Kidney (tissue), 14 donors: Measurements from ENCODE around the gene LMAN2. TPM values are rescaled to one million over a fixed set of nuclear protein-coding genes. Genes with fewer than 3 reads are reported as not detected.

Experiments used
- DNase-seq, 5 donors: peaks; one replicate each; pipeline ENCODE4 v3.0.0-alpha.2; 2013 to 2020
- FAIRE-seq: peaks from 2 replicates; lab custom pipeline; 2012; peaks lifted over from hg19 to GRCh38; lab: Jason Lieb, UNC
- H3K27ac ChIP-seq, 2 donors: one replicate each; pipeline ENCODE4 v1.7.0; 2013; ENCODE audit warnings: low read depth in 2 of 2, low read length in 2 of 2, inconsistent platforms in 1 of 2
- H3K27me3 ChIP-seq: one replicate; pipeline ENCODE4 v1.7.1; 2013; ENCODE audit warnings: low read length, inconsistent platforms; ENCODE audit not compliant: control insufficient read depth, insufficient read depth
- H3K36me3 ChIP-seq, 3 donors: one replicate each; pipeline versions ENCODE4 v1.7.0 to v1.7.1; 2013; ENCODE audit warnings: low read length in 3 of 3, control low read depth in 1 of 3, inconsistent platforms in 1 of 3; ENCODE audit not compliant: insufficient read depth in 3 of 3, control insufficient read depth in 2 of 3
- H3K4me1 ChIP-seq, 3 donors: one replicate each; pipeline versions ENCODE4 v1.7.0 to v1.7.1; 2013; ENCODE audit warnings: low read length in 3 of 3, inconsistent platforms in 1 of 3, low read depth in 1 of 3; ENCODE audit not compliant: control insufficient read depth in 2 of 3, insufficient read depth in 2 of 3
- H3K4me3 ChIP-seq, 3 donors: one replicate each; pipeline versions ENCODE4 v1.7.0 to v1.8.1; 2013; ENCODE audit warnings: low read length in 3 of 3, control low read depth in 1 of 3, inconsistent platforms in 1 of 3
- H3K9ac ChIP-seq, 3 donors: one replicate each; pipeline versions ENCODE4 v1.7.0 to v1.7.1; 2013; ENCODE audit warnings: low read length in 3 of 3, control low read depth in 1 of 3, inconsistent platforms in 1 of 3
- H3K9me3 ChIP-seq, 3 donors: one replicate each; pipeline versions ENCODE4 v1.7.0 to v1.7.1; 2013; ENCODE audit warnings: low read length in 3 of 3, control low read depth in 1 of 3, inconsistent platforms in 1 of 3; ENCODE audit not compliant: control insufficient read depth in 2 of 3, insufficient read depth in 1 of 3
- CTCF ChIP-seq: IDR thresholded peaks from 3 replicates; pipeline ENCODE4 v1.5.1; 2012; ENCODE audit warnings: mild to moderate bottlenecking, moderate library complexity, borderline replicate concordance; ENCODE audit not compliant: insufficient read depth; ENCODE audit errors: extremely low read depth
- intact Hi-C: fragments of 100-400 bp; cut with DNase I; formaldehyde crosslinking; loops from one replicate; pipeline ENCODE4 v1.11.1; 2022
- polyA plus RNA-seq: library from polyadenylated mRNA; stranded (reverse); fragments of 350-450 nt; fragmentation: Illumina TruSeq; extraction: RNeasy Lipid Tissue Mini Kit (QIAGEN cat#74804); gene quantifications from one replicate; pipeline ENCODE4 v1.2.3, GENCODE V29; 2014; ENCODE audit warnings: low read depth, low replicate concordance; ENCODE audit not compliant: insufficient read depth
- total RNA-seq: library from RNA; stranded (reverse); fragmentation: NEBNext Ultra II Directional; extraction: Animal tissue kit (Norgen Biotek cat#: 25700); gene quantifications from one replicate; pipeline ENCODE4 v1.2.1, GENCODE V29; 2021
- donor health status: control.
- donor health status: control.
- donor health status: control.
- donor health status: control.
- donor health status: control.
- donor health status: DM: yes; HTN: yes; CAD: no.
- donor health status: Normal renal cell carcinoma (clear cell type).

LMAN2 gene
- total and polyA plus RNA-seq, 2 donors from 2014 or later, result 137 to 190 TPM

DNA sequence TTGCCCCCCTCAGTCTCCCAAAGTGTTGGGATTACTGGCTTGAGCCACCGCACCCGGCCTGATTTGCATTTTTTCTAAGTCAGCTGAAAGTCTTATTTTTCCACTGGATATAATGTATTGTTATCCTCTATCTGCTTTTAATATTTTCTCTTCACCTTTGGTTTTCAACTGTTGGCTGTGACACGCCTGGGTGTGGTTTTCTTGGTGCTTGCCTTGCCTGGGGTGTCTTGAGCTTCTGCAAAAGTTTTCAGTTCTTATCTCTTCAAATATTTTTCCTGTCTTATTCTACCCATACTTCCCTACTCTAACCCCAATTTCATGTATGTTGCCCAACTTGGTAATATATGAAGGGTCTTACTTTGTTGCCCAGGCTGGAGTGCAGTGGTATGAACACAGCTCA is 35.5 kb downstream of the LMAN2 start:
- H3K27me3 ChIP-seq, result no peaks in the 10 kb centered on the region
- no peaks in the 10 kb centered on the region for H3K36me3 ChIP-seq
- H3K4me1 ChIP-seq, result peaks cover 0 to 6% (median 0%) of the 10 kb centered on the region in 3 donors
- DNase-seq (no peak), FAIRE-seq (no peak)
- no peak for TF ChIP-seq CTCF
- H3K9me3 ChIP-seq, result no peaks in the 10 kb centered on the region
- no peak overlapping the region for H3K4me3 ChIP-seq
- intact Hi-C loops, result no loop called here
- no peak overlapping the region for H3K9ac ChIP-seq
- H3K27ac ChIP-seq, result no peak overlapping the region

- no peak for TF ChIP-seq CTCF
- intact Hi-C loops, result no loop called here
- no peak overlapping the region for H3K9ac ChIP-seq
- no peaks in the 10 kb centered on the region for H3K27me3 ChIP-seq
- no peak overlapping the region for H3K4me3 ChIP-seq
- no peak overlapping the region for H3K27ac ChIP-seq
- DNase-seq, result peak in 1 of 5 donors; percentile 50
- H3K36me3 ChIP-seq, result no peaks in the 10 kb centered on the region
- FAIRE-seq, result no peak
- peaks cover 0 to 9% (median 0%) of the 10 kb centered on the region in 3 donors for H3K4me1 ChIP-seq
- no peaks in the 10 kb centered on the region for H3K9me3 ChIP-seq
Measured at GRCh38 chr5:177315411-177315810, 36.1 kb downstream of the LMAN2 start.

DNA sequence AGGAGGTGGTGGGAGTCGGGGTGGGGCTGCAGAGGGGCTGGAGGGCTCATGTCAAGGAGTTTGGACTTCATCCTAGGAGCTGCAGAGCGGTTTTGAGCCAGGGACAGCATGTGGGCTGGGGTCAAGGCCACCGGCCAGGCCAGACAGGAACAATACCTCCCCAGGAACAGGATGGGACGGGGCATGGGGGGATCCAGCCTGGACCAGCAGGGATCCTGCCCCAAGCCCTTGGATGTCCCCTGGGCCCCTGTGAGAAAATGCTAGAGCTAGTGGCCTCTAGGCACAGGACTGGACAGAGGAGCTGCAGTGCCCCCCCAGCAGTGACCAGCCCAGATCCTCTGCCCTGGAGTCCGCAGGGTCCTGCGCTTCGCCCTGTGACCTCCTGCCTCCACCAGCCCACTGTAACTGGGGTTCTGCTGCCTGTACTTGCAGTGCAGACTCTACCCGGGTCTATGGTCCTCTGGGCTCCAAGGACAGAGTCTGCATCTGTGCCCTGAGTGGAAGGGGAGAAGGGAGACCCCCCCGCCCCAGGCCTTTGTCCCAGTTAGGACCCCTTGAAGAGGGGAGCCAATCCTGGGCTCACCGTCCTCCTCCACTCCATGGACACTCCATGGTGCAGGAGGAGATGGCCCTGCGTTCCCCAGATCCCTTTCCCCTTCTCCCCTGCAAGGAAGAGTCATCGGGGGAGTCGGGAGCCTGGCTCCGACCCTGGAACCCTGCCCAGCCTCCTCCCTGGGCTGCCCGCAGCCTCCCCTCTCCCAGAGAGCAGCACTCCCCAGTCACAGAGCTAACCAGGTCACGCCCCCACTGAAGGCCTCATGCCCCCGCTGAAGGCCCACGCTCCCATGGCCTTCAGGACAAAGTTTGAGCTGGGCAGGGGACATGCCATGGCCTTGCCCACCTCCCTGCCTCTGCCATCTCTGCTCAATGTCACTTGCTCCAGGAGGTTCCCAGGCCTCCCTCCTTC is 36.8 kb downstream of the LMAN2 start:
- intact Hi-C loops, result no loop called here
- FAIRE-seq, result no peak
- Histone ChIP-seq H3K4me3 (no peak overlapping the region), H3K9me3 (no peaks in the 10 kb centered on the region), H3K27ac (no peak overlapping the region), H3K27me3 (no peaks in the 10 kb centered on the region), H3K9ac (no peak overlapping the region), H3K4me1 (peaks cover 0 to 11% (median 0%) of the 10 kb centered on the region in 3 donors), H3K36me3 (no peaks in the 10 kb centered on the region)
- TF ChIP-seq CTCF, result no peak
- peak in 1 of 5 donors; percentile 62 for DNase-seq
